Tibial nerve (tissue), 4 donors: ENCODE data around the gene ATG101. TPM values are rescaled to one million over a fixed set of nuclear protein-coding genes. Genes with fewer than 3 reads are reported as not detected.

Experiments
- DNase-seq, 2 donors: peaks; one replicate each; pipeline ENCODE4 v3.0.0-alpha.2; 2019; ENCODE audit warnings: low spot score in 2 of 2
- H3K27ac ChIP-seq, 4 donors: fragments of 200-600 bp; sonication (generic) in 3 of 4; one replicate each; pipeline ENCODE4 v1.5.1; 2017 to 2019; ENCODE audit warnings: mild to moderate bottlenecking in 1 of 4
- H3K27me3 ChIP-seq, 2 donors: fragments of 200-600 bp; sonication (generic) in 1 of 2; one replicate each; pipeline versions ENCODE4 v1.5.1 to v1.6.0; 2017 to 2019
- H3K36me3 ChIP-seq, 3 donors: fragments of 200-600 bp; sonication (generic); one replicate each; pipeline ENCODE4 v1.5.1; 2018 to 2019
- H3K4me1 ChIP-seq, 4 donors: fragments of 200-600 bp; sonication (generic) in 3 of 4; one replicate each; pipeline ENCODE4 v1.5.1; 2017 to 2019
- H3K4me3 ChIP-seq, 4 donors: fragments of 200-600 bp; sonication (generic) in 3 of 4; one replicate each; pipeline ENCODE4 v1.5.1; 2017 to 2019; ENCODE audit warnings: mild to moderate bottlenecking in 1 of 4, moderate library complexity in 1 of 4
- H3K9me3 ChIP-seq, 4 donors: fragments of 200-600 bp; sonication (generic) in 3 of 4; one replicate each; pipeline ENCODE4 v1.5.1; 2017 to 2019
- EP300 ChIP-seq, 2 donors: sonication (generic); formaldehyde crosslinking; IDR thresholded peaks; one replicate each; pipeline ENCODE4 v1.6.1; 2017; ENCODE audit warnings: antibody characterized with exemption in 2 of 2, mild to moderate bottlenecking in 1 of 2
- POLR2A ChIP-seq, 2 donors: fragments of 450-650 bp; IDR thresholded peaks; one replicate each; pipeline ENCODE4 v1.6.1; 2017; ENCODE audit warnings: antibody characterized with exemption in 2 of 2, mild to moderate bottlenecking in 2 of 2, moderate library complexity in 2 of 2
- WGBS, 2 donors: methylation state at CpG; one replicate each; pipeline ENCODE4 v1.1.5; 2018; 5-methylcytosine and 5-hydroxymethylcytosine counted together
- total RNA-seq, 4 donors: library from RNA; depleted of rRNA; stranded (reverse); fragments of >200 nt; gene quantifications; one replicate each; pipeline ENCODE4 v1.1.0, GENCODE V29; 2016
- TF ChIP-seq, protein P1 (sequence below), 5 experiments: fragments of 200-600 bp in 3 of 5; fragments of 450-650 bp in 2 of 5; sonication (generic) in 3 of 5; IDR thresholded peaks; one replicate each; pipeline ENCODE4 v1.5.1; 2016 to 2019; ENCODE audit warnings: antibody characterized with exemption in 5 of 5, mild to moderate bottlenecking in 3 of 5, moderate library complexity in 2 of 5

ATG101 gene
- total RNA-seq, 4 donors from 2014 or later: 32.6 to 49.6 (median 37.5) TPM

DNA sequence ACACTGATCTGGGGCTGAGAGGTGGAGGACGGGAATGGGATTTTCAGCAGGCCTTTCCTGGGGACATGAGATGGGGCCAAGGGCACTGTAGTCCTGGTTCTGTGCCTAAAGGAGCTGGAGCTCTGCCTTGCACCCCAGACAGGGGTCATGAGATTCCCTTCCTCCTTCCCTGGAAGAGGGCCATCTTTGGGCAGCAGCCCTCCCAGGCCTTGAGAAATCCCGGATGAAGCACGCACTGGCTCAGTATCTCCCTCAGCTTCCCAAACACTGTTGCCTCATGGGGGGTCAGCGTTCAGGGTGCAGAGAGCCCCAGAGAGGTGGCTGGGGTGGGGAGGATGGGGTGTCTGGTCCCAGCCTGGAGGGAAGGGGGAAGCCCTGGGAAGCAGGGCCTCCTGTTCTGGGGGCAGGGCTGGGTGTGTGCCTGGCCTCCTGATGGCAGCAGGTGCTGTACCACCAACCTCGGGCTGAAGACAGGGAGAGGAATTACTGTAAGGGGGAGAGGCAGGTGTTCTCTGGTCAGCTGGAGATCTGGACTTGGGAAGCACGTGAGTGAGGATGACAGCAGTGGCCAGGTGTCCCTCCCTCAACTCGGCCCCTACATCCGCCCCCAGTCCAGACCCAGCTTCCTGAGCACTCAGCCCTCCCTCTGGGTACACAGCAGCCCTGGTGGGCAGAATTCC lies 26.9 kb upstream of the ATG101 start:
- peaks cover 0 to 82% (median 34%) of the 10 kb centered on the region in 4 donors for H3K4me1 ChIP-seq
- peak overlapping the region; percentile 75 to 99 (median 82) for H3K27ac ChIP-seq
- no peak overlapping the region for H3K4me3 ChIP-seq
- H3K36me3 ChIP-seq: no peaks in the 10 kb centered on the region
- H3K9me3 ChIP-seq: no peaks in the 10 kb centered on the region
- TF ChIP-seq POLR2A (IDR thresholded peaks at IDR 0.05) (no peak), EP300 (IDR thresholded peaks at IDR 0.05) (peak in 1 of 2 donors; percentile 14)
- DNase-seq: no peak
- 73 to 78% methylated on average over 7 to 8 of the region's 8 CpGs for WGBS, 2 donors
- no peaks in the 10 kb centered on the region for H3K27me3 ChIP-seq

DNA sequence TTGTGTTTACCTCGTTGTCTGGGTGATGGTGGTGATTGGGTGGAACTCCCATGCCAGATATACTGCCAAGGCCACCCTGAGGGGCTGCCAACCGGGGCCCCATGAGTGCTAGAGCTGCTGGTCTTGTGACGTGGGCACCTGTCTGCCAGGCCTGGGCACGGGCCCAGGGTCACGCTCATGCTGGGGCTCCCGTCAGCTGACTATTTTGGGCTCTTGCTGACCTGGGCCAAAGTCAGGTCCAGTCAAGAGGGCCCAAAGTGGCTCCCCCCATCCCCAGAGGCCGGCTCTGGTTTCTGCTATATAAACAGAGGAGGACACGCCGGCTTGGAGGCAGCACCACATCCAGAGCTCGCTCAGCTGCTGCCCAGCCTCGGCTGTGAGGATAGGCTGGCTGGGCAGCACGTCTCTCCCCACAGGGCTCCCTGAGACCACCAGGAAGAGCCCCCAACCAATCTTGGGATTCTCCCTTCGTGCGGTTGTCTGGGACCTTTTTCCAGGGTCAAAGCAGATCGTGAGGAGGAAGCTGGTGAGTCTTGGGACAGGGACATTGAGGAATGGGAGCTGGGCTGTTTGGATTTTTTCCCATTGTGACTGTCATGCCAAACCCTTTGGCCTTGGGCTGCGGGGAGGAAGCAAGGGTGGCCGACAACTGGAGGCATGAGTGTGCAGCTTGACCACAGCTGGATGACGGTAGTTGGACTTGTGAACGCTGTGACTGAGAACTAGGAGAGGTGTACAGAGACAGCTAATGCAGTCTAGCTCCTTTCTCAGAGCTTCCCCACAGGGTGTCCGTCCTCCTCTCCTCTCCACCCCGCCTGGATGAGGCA lies 26.2 kb upstream of the ATG101 start:
- no peak for DNase-seq
- peak overlapping the region in 1 of 4 donors; percentile 16 for H3K4me3 ChIP-seq
- H3K36me3 ChIP-seq: no peaks in the 10 kb centered on the region
- WGBS, 2 donors: 59 to 72% methylated on average over 12 to 21 of the region's 21 CpGs
- no peaks in the 10 kb centered on the region for H3K27me3 ChIP-seq
- TF ChIP-seq EP300 (IDR thresholded peaks at IDR 0.05) (no peak), POLR2A (IDR thresholded peaks at IDR 0.05) (no peak)
- TF ChIP-seq, protein P1, sequence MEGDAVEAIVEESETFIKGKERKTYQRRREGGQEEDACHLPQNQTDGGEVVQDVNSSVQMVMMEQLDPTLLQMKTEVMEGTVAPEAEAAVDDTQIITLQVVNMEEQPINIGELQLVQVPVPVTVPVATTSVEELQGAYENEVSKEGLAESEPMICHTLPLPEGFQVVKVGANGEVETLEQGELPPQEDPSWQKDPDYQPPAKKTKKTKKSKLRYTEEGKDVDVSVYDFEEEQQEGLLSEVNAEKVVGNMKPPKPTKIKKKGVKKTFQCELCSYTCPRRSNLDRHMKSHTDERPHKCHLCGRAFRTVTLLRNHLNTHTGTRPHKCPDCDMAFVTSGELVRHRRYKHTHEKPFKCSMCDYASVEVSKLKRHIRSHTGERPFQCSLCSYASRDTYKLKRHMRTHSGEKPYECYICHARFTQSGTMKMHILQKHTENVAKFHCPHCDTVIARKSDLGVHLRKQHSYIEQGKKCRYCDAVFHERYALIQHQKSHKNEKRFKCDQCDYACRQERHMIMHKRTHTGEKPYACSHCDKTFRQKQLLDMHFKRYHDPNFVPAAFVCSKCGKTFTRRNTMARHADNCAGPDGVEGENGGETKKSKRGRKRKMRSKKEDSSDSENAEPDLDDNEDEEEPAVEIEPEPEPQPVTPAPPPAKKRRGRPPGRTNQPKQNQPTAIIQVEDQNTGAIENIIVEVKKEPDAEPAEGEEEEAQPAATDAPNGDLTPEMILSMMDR (IDR thresholded peaks at IDR 0.05): no peak
- H3K9me3 ChIP-seq: no peaks in the 10 kb centered on the region
- peak overlapping the region; percentile 75 to 99 (median 82) for H3K27ac ChIP-seq
- peaks cover 0 to 75% (median 34%) of the 10 kb centered on the region in 4 donors for H3K4me1 ChIP-seq

DNA sequence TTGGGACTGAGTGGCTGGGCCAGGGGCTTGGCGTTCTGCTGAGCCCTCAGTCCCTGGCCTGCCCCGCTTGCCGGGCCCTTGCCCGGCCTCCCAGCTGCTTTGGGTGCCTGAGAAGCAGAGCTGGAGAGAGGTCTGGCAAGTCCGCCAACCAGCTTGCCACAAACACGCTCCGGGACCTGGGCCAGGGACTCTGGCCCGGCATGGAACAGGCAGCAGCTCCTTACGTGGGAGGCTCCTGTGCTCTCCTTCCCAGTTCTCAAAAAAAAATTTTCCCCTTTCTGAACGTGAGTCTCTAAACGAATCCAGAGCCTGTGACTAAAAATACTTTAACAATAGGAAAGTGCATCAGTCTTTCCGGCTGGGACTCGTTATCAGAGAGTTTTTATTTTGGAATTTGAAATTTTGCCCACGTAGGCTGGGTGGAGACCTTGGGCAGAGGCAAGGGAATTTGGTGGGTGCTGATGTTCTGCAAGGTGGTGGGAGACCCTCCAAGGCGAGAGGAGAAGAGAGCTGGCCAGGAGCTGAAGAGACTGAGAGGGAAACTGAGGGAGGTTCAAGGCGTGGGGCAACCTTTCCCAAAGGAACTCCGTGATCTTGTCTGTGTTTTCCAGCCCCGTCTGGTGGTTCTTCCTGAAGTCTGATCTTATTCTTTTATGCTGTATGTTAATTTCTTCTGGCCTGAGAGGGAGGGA lies 25.3 kb upstream of the ATG101 start:
- 41 to 44% methylated on average over 18 of the region's 18 CpGs for WGBS, 2 donors
- TF ChIP-seq, protein P1 (IDR thresholded peaks at IDR 0.05): no peak
- TF ChIP-seq EP300 (IDR thresholded peaks at IDR 0.05) (peak; percentile 68 to 69), POLR2A (IDR thresholded peaks at IDR 0.05) (peak in 1 of 2 donors; percentile 47)
- Histone ChIP-seq H3K36me3 (no peaks in the 10 kb centered on the region), H3K4me3 (peak overlapping the region in 1 of 4 donors; percentile 16), H3K27ac (peak overlapping the region; percentile 75 to 99 (median 82)), H3K27me3 (no peaks in the 10 kb centered on the region), H3K4me1 (peaks cover 0 to 66% (median 34%) of the 10 kb centered on the region in 4 donors), H3K9me3 (no peaks in the 10 kb centered on the region)
- DNase-seq: peak; percentile 75 to 77

DNA sequence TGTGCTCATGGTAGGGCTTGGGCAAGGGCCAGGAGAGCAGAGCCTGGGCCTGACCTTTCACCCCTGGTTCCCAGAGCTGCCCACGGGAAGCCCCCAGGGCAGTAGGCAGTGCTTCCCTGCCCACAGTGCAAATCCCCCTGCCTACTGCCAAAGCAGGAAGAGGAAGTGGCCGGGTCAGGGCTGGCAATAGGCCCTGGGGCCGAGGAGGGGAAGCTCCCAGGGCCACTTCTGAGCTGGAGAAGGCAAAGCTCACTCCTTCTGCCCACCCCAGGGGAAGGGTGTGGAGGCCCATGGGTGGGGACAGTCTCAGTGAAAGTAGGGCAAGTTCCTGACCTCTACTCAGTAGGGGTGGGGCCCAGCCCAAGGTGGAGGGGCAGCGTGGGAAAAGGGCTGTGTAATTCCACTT lies 24.0 kb upstream of the ATG101 start:
- Histone ChIP-seq H3K4me3 (no peak overlapping the region), H3K4me1 (peaks cover 0 to 77% (median 43%) of the 10 kb centered on the region in 4 donors), H3K9me3 (no peaks in the 10 kb centered on the region), H3K36me3 (no peaks in the 10 kb centered on the region), H3K27ac (peak overlapping the region; percentile 75 to 99 (median 82)), H3K27me3 (no peaks in the 10 kb centered on the region)
- TF ChIP-seq, protein P1 (IDR thresholded peaks at IDR 0.05): no peak
- peak; percentile 38 to 64 for TF ChIP-seq EP300 (IDR thresholded peaks at IDR 0.05)
- peak in 1 of 2 donors; percentile 23 for TF ChIP-seq POLR2A (IDR thresholded peaks at IDR 0.05)
- no peak for DNase-seq
- 13 to 18% methylated on average over 4 of the region's 4 CpGs for WGBS, 2 donors

DNA sequence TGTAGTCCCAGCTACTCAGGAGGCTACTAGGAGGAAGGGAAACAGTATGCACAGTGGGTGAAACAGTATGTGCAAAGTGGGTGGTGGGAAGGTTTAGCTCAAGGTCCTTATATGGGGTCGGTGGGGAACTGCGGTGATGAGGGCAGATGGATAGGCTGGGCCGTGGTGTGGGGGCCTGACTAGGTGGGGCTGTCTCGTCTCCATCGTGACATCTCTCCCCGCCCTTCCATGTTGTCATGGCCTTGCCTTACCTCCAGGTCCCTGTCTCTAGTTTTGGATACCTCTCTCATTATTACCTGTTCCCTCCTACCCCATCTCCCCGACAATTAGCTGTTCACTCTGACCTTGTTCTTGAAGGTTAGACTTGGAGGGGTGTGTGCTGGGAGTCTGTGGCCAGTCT lies 22.9 kb upstream of the ATG101 start:
- no peak for DNase-seq
- TF ChIP-seq EP300 (IDR thresholded peaks at IDR 0.05): no peak
- H3K27ac ChIP-seq: peak overlapping the region in 3 of 4 donors; percentile 81 to 99 (median 83)
- no peaks in the 10 kb centered on the region for H3K27me3 ChIP-seq
- H3K4me1 ChIP-seq: peaks cover 0 to 70% (median 41%) of the 10 kb centered on the region in 4 donors
- H3K36me3 ChIP-seq: no peaks in the 10 kb centered on the region
- 90 to 96% methylated on average over 7 of the region's 7 CpGs for WGBS, 2 donors
- no peaks in the 10 kb centered on the region for H3K9me3 ChIP-seq
- H3K4me3 ChIP-seq: no peak overlapping the region
